ENCODE results near the gene CELF4. TPM values are rescaled to one million over a fixed set of nuclear protein-coding genes. Genes with fewer than 3 reads are reported as not detected.

Gene CELF4
- total and polyA plus RNA-seq, 2 experiments from 2014 or later = 0.24 TPM; not detected in 1

- 51% methylated on average over 10 of the region's 10 CpGs for WGBS, 2 experiments (ENCODE audit: low coverage in 1 of 2, low lambda C conversion rate in 2 of 2, missing lambda C conversion rate in 2 of 2)
- no peak for DNase-seq
- H3K4me2 ChIP-seq (ENCODE audit: unreplicated experiment) = no peak overlapping the region
- no peaks in the 10 kb centered on the region for H3K36me3 ChIP-seq (ENCODE audit: low read depth)
- no peak for TF ChIP-seq EZH2phosphoT487 (IDR thresholded peaks at IDR 0.05; ENCODE audit: insufficient read depth, low read depth)
- no peak for TF ChIP-seq EZH2 (IDR thresholded peaks at IDR 0.05; ENCODE audit: insufficient read depth, poor library complexity, severe bottlenecking)
- H3K4me3 ChIP-seq = no peak overlapping the region
- no peak overlapping the region for H3K9ac ChIP-seq
- in situ Hi-C loops (cut with MboI) = no loop called here
- H3F3A ChIP-seq (ENCODE audit: insufficient read depth) = no peaks in the 10 kb centered on the region
- no peaks in the 10 kb centered on the region for H3K27me3 ChIP-seq (replicated peaks; ENCODE audit: insufficient read depth)
- H3K79me2 ChIP-seq (ENCODE audit: insufficient read depth) = no peaks in the 10 kb centered on the region
- no peaks in the 10 kb centered on the region for H3K9me3 ChIP-seq (ENCODE audit: low read depth)
- H2AFZ ChIP-seq = no peak overlapping the region
- no peaks in the 10 kb centered on the region for H3K4me1 ChIP-seq (ENCODE audit: insufficient read depth)
- no peak overlapping the region for H3K27ac ChIP-seq
- no peaks in the 10 kb centered on the region for H3K9me2 ChIP-seq (ENCODE audit: insufficient read depth)
- H4K20me1 ChIP-seq (ENCODE audit: insufficient read depth) = no peaks in the 10 kb centered on the region
Observed at GRCh38 chr18:37608876-37609275, 43.3 kb upstream of the CELF4 start.

- no peaks in the 10 kb centered on the region for H4K20me1 ChIP-seq (ENCODE audit: insufficient read depth)
- no peaks in the 10 kb centered on the region for H3K27me3 ChIP-seq (replicated peaks; ENCODE audit: insufficient read depth)
- H3K4me1 ChIP-seq (ENCODE audit: insufficient read depth) = no peaks in the 10 kb centered on the region
- no peaks in the 10 kb centered on the region for H3K36me3 ChIP-seq (ENCODE audit: low read depth)
- no peaks in the 10 kb centered on the region for H3K79me2 ChIP-seq (ENCODE audit: insufficient read depth)
- 68 to 71% methylated on average over 11 of the region's 11 CpGs for WGBS, 2 experiments (ENCODE audit: low coverage in 1 of 2, low lambda C conversion rate in 2 of 2, missing lambda C conversion rate in 2 of 2)
- in situ Hi-C loops (cut with MboI) = no loop called here
- no peaks in the 10 kb centered on the region for H3F3A ChIP-seq (ENCODE audit: insufficient read depth)
- no peak overlapping the region for H2AFZ ChIP-seq
- H3K9ac ChIP-seq = no peak overlapping the region
- H3K4me3 ChIP-seq = no peak overlapping the region
- TF ChIP-seq EZH2 (IDR thresholded peaks at IDR 0.05; ENCODE audit: insufficient read depth, poor library complexity, severe bottlenecking) = no peak
- no peak for TF ChIP-seq EZH2phosphoT487 (IDR thresholded peaks at IDR 0.05; ENCODE audit: insufficient read depth, low read depth)
- H3K27ac ChIP-seq = no peak overlapping the region
- H3K4me2 ChIP-seq (ENCODE audit: unreplicated experiment) = no peak overlapping the region
- H3K9me2 ChIP-seq (ENCODE audit: insufficient read depth) = no peaks in the 10 kb centered on the region
- no peak for DNase-seq
- no peaks in the 10 kb centered on the region for H3K9me3 ChIP-seq (ENCODE audit: low read depth)
Observed at GRCh38 chr18:37607281-37607680, 41.7 kb upstream of the CELF4 start.

GRCh38 chr18:37604032-37604431 is 38.4 kb upstream of the CELF4 start:
- Histone ChIP-seq H3K4me1 (ENCODE audit: insufficient read depth) (no peaks in the 10 kb centered on the region), H3K4me2 (ENCODE audit: unreplicated experiment) (no peak overlapping the region), H4K20me1 (ENCODE audit: insufficient read depth) (no peaks in the 10 kb centered on the region), H3K36me3 (ENCODE audit: low read depth) (no peaks in the 10 kb centered on the region), H3K27me3 (replicated peaks; ENCODE audit: insufficient read depth) (no peaks in the 10 kb centered on the region), H3K9ac (no peak overlapping the region), H3K27ac (no peak overlapping the region), H3K4me3 (no peak overlapping the region), H3K9me2 (ENCODE audit: insufficient read depth) (no peaks in the 10 kb centered on the region), H2AFZ (no peak overlapping the region), H3K9me3 (ENCODE audit: low read depth) (no peaks in the 10 kb centered on the region), H3F3A (ENCODE audit: insufficient read depth) (no peaks in the 10 kb centered on the region), H3K79me2 (ENCODE audit: insufficient read depth) (no peaks in the 10 kb centered on the region)
- 43 to 45% methylated on average over 4 of the region's 4 CpGs for WGBS, 2 experiments (ENCODE audit: low coverage in 1 of 2, low lambda C conversion rate in 2 of 2, missing lambda C conversion rate in 2 of 2)
- in situ Hi-C loops (cut with MboI) = no loop called here
- DNase-seq = no peak
- TF ChIP-seq EZH2phosphoT487 (IDR thresholded peaks at IDR 0.05; ENCODE audit: insufficient read depth, low read depth) (no peak), EZH2 (IDR thresholded peaks at IDR 0.05; ENCODE audit: insufficient read depth, poor library complexity, severe bottlenecking) (no peak)

DNA sequence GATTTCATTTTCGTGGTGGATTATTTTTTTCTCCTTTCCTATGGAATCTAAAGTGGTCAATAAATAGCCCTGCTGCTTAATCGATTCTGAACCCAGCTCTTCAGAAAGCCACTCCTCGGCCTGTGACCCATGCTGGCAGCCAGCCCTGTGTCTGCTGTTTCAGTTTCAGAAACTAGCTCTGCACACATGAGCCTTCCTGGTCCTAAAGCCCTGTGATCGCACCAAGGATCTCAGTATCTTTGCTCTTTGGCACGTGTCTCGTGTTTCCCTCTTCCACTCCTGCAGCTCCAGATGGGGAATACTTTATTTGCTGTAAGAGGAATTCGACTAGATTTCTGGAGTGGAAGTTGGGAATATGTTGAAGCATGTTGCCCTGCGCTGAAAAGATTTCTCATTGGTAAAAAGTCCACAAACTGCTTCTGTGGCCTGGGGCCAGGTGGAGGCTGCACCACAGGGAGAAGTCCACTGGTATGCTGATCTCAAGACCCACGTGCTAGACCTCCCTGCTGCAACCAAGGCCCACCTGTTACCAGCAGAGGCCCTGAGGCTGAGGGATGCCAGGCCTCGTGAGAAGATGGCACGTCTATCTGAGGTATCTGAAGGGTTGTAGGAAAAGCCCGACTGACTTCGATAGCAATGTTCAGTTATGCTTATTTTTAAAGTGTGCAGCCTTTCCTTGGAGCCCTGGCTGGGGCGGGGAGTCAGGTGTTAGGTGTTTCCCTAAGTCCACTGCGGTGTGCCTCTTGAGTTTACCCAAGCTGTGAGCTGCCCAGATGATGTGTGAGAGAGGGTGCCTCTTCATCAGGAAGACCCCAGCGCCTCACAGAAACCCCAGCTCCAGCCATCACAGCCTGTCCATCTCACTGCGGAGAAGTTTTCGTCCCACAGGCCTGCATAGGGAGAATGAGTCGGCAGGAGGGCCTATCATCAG is 33.6 kb upstream of the CELF4 start:
- 19 to 22% methylated on average over 19 of the region's 19 CpGs for WGBS, 2 experiments (ENCODE audit: low coverage in 1 of 2, low lambda C conversion rate in 2 of 2, missing lambda C conversion rate in 2 of 2)
- Histone ChIP-seq H4K20me1 (ENCODE audit: insufficient read depth) (no peaks in the 10 kb centered on the region), H3K4me1 (ENCODE audit: insufficient read depth) (no peaks in the 10 kb centered on the region), H3K4me3 (no peak overlapping the region), H3K9me3 (ENCODE audit: low read depth) (no peaks in the 10 kb centered on the region), H2AFZ (no peak overlapping the region), H3K27ac (no peak overlapping the region), H3K79me2 (ENCODE audit: insufficient read depth) (no peaks in the 10 kb centered on the region), H3K36me3 (ENCODE audit: low read depth) (no peaks in the 10 kb centered on the region), H3K9me2 (ENCODE audit: insufficient read depth) (no peaks in the 10 kb centered on the region), H3F3A (ENCODE audit: insufficient read depth) (no peaks in the 10 kb centered on the region), H3K27me3 (replicated peaks; ENCODE audit: insufficient read depth) (no peaks in the 10 kb centered on the region), H3K9ac (no peak overlapping the region), H3K4me2 (ENCODE audit: unreplicated experiment) (no peak overlapping the region)
- in situ Hi-C loops (cut with MboI) = no loop called here
- TF ChIP-seq EZH2phosphoT487 (IDR thresholded peaks at IDR 0.05; ENCODE audit: insufficient read depth, low read depth) = no peak
- DNase-seq = no peak

All from GM23248 (cell line).